ENCODE measurements around the gene SORBS2. TPM values are rescaled to one million over a fixed set of nuclear protein-coding genes. Genes with fewer than 3 reads are reported as not detected.

Gene SORBS2
- total RNA-seq, 1 experiment from 2014 or later = 3.6 TPM

- no peak for DNase-seq (ENCODE audit: low read depth)
Observed at GRCh38 chr4:185672618-185673017, 139.4 kb downstream of the SORBS2 start.

DNA sequence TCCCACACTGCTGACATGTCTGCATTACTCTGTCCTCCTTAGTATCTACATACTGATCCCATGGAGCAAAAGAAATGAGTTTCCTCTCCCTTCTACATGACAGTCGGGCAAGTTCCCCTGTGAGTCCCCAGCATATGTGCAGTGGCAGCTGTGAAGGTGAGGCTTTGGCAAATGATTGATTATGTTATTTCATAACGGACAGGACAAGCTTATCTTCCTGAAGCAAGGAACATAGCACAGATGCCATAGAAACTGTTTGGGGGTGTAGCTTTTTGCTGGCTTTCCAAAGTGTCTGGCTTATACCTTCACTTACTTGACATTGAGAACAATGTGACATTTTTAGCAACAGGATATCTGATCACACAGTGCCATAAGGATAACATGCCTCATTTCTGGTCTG is 139.8 kb downstream of the SORBS2 start:
- no peak for DNase-seq (ENCODE audit: low read depth)

DNA sequence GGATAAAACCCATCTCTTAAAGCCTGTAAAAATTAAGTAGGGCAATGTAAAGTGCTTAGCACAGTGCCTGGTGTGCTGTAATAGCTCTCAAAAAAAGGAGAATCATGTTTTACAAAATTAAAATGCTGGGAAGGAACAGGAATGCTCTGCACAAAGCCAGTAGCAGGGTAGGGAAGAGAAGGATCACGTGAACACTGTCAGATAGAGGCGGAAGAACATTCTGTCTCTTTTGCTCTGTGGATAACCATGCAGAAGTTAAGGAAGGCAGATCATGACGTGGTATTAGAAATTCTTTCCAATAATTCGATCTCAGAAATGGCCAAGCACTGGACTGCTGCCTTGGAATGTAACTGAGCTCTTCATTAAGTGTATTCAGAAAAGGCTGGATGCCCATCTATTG is 140.5 kb downstream of the SORBS2 start:
- no peak for DNase-seq (ENCODE audit: low read depth)

DNA sequence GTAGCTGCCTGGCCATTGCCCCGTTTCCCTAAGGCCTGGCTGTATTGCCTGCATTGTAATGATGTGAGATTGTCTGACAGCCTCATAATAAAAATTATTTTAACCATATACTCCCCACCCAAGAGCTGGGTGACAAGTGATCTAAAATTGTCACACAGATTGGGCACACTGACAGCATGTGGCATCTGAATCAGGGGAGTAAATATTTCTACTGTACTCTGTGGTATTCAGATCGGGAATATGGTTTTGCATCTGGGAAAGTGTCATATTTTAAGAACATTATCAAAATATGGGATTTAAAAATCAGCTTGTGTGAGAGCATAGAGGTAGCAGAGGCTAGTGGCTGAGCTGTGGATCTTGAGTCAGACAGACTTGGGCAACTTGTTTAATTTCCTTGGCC is 140.9 kb downstream of the SORBS2 start:
- no peak for DNase-seq (ENCODE audit: low read depth)

GRCh38 chr4:185669288-185669687 is 142.7 kb downstream of the SORBS2 start:
- no peak for DNase-seq (ENCODE audit: low read depth)

DNA sequence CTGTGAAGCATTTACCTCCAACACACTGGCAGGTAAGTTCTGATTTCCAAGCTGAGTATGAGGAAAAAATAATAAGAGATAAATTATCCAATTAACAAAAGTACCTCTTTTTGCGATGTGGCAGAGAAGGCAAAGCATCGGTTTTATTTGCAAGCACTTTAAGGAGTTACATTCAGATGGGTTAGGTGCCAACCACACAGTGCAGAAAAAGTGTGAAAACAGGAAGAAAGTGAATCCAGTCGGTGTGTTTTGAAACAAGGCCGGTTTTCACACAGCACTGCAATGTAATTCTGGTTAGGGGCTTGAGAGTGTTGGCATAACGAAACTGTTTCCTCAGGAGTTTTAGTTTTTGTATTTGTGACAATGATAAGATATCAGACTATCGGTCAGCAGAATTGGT is 145.8 kb downstream of the SORBS2 start:
- DNase-seq (ENCODE audit: low read depth) = no peak

DNA sequence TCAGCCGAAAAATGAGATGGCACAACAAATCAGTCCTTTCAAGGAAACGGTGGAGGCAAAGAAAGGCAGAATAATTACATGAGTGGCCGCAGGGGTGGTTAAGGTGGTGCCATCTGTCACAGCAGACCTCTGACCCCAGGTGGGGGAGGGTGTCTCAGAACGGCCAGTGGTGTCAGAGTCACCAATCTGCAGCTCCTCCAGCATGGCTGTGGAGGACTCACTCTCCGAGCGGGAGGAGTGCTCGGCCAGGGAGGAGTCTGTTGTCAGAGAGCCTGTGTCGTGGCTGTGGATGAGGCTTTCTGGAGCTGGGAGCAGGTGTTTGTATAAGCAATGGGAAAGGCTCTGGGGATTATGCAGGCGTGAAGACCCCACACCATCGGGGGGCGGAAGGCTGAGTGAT is 146.3 kb downstream of the SORBS2 start:
- DNase-seq (ENCODE audit: low read depth) = no peak

- no peak for DNase-seq (ENCODE audit: low read depth)
Observed at GRCh38 chr4:185664481-185664880, 147.5 kb downstream of the SORBS2 start.

DNA sequence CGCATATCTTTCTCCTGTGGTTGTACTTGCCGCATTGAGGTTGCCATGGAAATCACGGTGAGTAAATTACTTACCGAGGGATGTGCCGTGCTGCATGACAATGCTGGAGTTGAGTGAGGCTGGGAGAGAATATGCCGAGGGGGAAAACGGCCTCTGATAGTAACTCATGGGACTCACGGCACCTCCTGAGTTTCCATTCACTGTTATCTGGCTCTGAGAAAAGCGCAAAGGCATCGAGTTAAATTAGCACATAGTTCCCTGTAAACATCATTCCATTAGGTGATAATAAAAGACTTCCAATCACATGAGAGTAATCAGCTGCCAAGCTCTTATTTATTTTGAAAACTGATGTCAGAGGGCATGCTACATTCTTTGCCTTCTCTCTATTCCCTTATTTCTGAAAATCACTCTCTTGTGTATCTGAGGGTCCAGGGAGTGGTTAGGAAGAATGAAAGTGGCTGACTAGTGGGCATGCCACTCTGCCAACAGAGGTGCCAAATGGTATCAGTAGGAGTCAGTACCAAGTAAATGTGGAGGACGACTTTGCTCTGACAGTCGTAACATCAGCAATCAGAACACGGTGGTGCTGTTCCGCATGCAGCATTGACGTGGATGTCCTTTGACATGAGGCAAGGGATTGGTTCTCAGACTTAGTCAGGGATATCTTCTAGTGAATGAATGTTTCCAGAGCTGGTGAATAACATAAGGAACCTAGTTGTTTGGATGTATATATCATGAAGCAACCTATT is 149.8 kb downstream of the SORBS2 start:
- no peak for DNase-seq (ENCODE audit: low read depth)

- DNase-seq (ENCODE audit: low read depth) = no peak
Observed at GRCh38 chr4:185660340-185660739, 151.7 kb downstream of the SORBS2 start.

DNA sequence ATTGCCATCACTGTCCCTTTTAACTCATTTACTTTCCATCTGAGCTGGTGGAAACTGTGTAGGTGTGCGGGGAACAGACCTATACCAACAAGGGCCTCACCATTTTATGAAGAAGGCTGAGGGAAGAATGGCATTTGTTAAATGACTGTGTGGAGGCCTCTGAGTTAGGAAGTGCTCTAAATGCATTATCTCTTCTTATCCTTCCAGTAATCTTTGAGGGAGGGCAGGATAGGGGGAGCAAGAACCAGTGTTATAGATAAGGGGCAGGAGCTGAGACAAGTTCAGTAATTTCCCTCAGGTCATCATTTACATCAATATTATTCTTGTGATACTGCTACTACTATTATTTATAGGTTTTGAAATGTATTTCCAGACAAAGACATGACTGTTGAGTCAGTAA is 154.3 kb downstream of the SORBS2 start:
- DNase-seq (ENCODE audit: low read depth) = no peak

DNA sequence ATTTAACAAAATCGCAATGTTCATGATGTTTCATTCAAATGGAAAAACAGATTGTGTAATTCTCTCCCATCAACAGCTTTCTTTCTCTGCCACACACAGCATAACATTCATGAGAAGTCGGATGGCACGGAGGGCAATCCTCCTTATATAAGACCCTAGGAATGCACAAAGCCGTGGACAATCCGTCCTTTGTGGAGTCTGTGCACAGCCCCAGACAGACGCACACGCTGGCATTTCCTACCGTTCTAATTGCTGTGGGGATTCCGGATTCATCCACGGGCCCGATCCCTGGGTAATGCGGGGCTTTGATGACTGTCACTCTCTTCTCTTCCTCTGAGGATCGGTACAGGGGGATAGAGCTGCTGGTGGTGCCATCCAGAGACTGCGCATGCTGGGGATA is 154.8 kb downstream of the SORBS2 start:
- DNase-seq (ENCODE audit: low read depth) = no peak

DNA sequence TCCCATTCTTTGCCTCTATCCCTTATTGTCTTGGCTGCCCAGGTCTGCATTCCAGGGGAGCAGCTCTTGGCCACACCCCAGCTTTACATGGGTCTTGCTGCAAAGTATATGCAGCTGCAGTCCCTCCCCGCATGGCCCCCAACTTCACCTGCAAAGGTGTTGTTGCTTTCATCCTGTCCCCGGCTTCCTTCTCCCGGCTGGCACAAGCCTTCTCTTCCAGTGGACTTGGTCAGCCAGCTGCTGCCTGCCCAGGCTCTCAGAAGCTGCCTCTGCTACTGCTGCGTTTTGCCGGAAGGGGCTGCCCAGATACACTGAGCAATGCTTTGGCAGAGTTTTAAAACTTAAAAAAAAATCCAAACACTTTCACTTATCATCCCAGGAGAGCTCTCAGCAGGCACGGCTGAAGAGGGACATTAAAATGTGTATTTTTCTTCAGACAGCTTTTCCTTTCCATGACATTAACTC is 155.5 kb downstream of the SORBS2 start:
- DNase-seq (ENCODE audit: low read depth) = peak; percentile 30

DNA sequence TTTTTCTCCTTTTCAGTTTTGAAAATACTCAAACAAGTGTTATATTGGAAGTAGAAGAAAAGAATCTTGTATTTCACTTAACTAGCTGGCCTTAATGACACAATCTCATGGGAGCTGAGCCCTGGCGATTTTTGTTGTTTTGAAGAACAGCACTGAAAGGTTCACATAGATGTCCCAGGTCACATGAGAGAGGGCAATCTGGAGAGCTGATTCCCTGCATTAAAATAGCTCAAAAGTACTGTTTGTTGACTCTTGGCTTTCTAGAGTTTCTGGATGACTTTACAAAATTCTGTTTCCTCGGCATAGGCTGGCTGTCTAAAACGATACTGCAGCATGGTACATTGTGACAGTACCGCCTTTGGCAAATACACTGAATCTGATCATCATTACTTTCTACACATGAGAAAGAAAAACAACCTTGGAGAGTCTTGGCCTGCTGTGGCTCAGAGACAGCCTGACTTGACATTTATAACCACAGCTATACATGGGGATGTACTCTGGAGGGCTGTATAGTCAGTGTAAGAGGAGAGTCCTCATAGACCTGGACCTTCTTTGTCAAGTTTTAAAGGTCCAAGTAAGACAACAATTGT is 156.9 kb downstream of the SORBS2 start:
- DNase-seq (ENCODE audit: low read depth) = no peak

DNA sequence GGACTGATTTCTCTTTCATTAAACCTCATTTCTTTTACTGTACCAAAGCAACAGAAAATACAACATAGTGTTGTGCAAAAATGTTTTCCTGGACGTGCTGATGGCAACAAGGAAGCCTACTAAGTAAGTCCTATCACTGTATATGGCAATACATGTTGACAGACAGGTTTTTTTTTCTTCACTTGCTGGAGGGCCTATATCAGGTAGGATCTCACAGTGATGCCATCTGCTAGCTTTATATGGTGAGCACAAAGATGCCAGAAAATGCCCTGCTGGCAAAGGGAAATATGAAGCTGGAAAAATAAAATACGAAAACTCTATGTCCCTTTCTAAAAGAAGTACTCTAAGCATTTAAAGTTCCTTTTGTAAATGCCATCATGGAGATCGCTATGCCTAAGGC is 157.7 kb downstream of the SORBS2 start:
- DNase-seq (ENCODE audit: low read depth) = no peak

DNA sequence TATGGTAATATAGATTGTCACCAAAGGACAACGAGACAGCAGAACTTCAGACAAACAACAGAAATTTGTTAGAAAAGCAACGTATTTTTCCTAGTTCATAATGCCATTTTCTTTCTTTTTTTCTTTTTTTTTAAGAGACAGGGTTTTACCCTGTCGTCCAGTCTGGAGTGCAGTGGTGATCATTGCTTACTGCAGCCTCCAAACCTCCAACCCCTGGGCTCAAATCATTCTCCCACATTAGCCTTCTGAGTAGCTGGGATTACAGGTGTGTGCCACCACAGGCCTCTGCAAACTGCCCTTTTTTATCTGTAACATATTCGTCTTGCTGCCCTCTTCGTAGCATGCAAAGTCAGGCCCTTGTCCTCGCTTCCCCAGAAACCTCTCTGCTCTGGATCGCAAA is 160.1 kb downstream of the SORBS2 start:
- DNase-seq (ENCODE audit: low read depth) = no peak

DNA sequence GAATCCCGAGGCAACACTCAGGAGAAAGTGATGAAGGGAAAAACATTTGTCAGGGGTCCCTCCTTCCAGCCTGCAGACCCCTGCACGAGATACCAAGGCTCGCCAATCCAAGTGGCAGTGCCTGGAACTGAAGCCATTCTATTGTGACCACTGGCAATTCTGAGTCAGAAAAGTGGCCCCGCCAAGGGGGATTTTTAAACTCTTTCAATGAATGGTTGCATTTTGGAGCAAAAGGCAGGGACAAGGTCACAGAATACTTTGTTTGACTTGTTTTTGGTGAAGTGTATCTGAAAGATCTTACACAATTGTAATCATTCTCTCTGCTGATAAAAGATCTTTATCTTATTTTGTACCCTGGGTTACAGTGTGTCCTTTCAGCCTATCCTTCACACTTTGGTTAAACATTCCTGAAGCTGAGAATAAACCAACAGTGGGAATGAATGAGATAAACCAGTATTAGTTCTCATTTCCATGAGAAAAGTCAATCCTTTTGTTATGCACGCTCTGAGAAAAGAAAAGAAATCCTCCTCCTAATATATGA is 160.8 kb downstream of the SORBS2 start:
- no peak for DNase-seq (ENCODE audit: low read depth)

- no peak for DNase-seq (ENCODE audit: low read depth)
Observed at GRCh38 chr4:185648631-185649030, 163.4 kb downstream of the SORBS2 start.

- no peak for DNase-seq (ENCODE audit: low read depth)
Observed at GRCh38 chr4:185645403-185645802, 166.6 kb downstream of the SORBS2 start.

- DNase-seq (ENCODE audit: low read depth) = no peak
Observed at GRCh38 chr4:185644408-185644807, 167.6 kb downstream of the SORBS2 start.

DNA sequence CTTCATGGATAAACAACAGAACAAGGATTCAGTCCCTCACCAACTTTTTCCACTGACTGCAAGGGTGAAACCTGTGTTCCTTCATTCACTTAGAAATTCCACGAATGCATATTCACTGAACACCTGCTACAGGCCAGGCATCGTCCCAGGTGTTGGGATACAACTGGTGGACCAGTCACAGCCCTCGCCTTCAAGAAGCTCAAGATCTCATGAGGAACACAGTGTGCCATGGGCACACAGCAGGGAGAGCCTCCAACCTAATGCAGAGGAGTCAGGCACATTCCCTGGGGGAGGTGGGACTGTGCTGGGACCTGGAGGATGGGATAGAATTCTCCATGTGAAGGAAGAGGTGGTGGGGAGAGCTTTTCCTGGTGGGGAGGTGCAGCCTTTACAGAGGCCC is 169.1 kb downstream of the SORBS2 start:
- no peak for DNase-seq (ENCODE audit: low read depth)

DNA sequence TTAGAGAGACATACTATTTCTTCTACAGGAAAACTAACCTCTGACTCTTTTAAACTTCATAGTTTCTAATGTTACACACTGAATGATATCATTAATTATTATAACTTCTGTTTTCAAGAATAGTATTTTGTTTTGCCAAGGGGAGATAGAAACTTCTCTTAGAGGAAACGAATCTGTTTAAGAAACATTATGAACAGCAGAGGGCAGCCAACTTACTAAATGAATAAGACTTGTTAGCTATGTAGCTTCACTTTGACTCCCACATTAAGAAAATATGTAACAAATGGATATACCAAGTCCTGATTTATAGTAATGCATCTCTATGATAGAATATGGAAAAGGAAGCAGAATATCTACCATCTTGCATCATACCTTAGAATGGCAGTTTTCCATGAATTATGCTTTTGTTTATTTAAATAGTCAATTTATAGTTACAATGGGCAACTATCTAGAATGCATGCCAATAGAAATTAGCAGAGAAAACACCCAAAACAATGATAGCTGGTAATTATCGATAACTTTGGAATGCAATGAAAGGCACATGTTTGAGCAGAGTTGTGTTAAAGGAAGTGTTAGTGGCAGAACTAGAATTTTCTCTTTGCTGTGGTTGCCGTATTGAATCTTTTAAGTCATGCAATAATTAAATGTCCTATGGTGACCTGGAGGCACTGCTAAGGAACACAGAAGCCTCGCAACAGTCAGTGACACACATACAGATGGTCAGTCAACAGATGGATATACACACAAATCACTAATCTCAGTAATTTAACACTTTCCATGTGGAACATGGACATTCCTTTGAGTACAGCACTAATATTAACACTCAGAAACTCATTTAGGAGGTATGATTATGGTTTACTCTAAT is 171.0 kb downstream of the SORBS2 start:
- DNase-seq (ENCODE audit: low read depth) = peak; percentile 61
